ENCODE measurements around the gene NRXN3.

Gene NRXN3

DNA sequence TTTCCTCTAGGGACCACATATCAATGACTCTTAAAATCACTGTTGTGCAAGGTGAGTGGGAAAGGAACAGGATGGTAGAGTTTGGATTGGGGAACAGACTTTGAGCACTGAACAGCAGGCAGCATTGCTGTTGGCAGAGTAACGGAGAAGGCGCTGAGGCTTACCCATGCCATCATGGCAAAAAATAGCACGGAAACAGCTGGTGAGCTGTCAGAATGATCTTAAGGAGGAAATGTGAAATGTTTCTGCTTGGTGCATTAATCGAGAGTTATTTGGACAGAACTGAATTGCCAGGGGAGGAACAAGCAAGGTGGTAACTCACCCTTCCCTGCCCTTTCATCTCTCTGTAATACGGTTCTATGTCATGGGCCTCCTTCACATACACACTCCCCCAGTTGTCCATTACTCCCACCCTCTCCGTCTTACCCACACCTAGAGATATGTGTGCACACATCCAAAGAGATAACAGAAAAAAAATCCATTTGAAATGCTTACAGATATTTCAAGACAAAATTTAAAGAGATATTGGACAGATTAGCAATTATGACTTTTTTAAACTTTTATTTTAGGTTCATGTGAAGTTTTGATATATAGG is 1468.6 kb downstream of the NRXN3 start:
- Mint-ChIP-seq H3K27me3 (no peaks in the 10 kb centered on the region), H3K4me3 (no peak overlapping the region)

DNA sequence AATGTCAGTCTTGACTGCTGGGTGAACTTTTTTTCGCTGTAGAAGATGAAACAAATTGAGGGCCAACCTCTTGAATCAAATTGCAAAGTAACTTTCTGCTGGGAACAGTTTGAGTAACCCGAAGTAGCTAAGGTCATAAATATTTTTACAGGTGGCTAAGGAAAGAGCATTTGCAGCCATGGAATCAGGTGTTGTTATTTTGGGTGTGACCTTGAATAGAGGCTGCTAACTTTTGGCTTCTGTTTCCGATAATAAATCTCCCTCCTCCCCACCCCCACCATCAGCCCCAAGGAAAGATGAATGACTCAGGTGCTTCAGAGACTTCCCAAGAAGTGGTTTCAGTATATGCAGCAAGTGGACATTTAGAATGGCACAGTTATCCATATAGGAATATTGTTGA is 1469.4 kb downstream of the NRXN3 start:
- Mint-ChIP-seq H3K9me3 (peaks cover 3% of the 10 kb centered on the region), H3K27ac (no peak overlapping the region), H3K4me1 (ENCODE audit: low read depth) (no peaks in the 10 kb centered on the region), H3K27me3 (no peaks in the 10 kb centered on the region), H3K4me3 (no peak overlapping the region), H3K36me3 (ENCODE audit: low read depth) (no peaks in the 10 kb centered on the region)

More for the DNA sequence above, 1468.6 kb downstream of the NRXN3 start:
- no peaks in the 10 kb centered on the region for H3K4me1 Mint-ChIP-seq (ENCODE audit: low read depth)
- no peak overlapping the region for H3K27ac Mint-ChIP-seq
- H3K9me3 Mint-ChIP-seq = peaks cover 7% of the 10 kb centered on the region
- no peaks in the 10 kb centered on the region for H3K36me3 Mint-ChIP-seq (ENCODE audit: low read depth)

DNA sequence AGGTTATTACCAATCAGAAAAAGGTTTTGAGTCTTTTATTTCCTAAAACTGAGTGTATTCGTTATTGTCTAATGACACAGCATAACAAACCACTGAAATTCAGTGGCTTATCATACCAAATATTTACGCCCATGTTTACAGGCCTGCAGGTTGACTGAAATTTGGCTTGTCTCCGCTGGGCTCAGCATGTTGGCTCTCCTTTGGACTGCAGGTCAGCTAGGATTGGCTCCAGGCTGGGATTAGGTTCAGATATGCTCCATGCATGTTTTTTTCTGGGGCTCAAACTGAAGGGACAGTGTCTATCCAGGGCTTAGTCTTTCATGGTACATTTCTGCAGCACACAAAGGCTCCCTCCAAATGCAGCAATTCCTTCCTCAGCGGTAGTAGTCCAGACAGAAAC is 1471.2 kb downstream of the NRXN3 start:
- no peak overlapping the region for H3K4me3 Mint-ChIP-seq
- no peaks in the 10 kb centered on the region for H3K27me3 Mint-ChIP-seq
- no peak overlapping the region for H3K27ac Mint-ChIP-seq
- H3K9me3 Mint-ChIP-seq = peaks cover 3% of the 10 kb centered on the region
- H3K36me3 Mint-ChIP-seq (ENCODE audit: low read depth) = no peaks in the 10 kb centered on the region
- H3K4me1 Mint-ChIP-seq (ENCODE audit: low read depth) = no peaks in the 10 kb centered on the region

DNA sequence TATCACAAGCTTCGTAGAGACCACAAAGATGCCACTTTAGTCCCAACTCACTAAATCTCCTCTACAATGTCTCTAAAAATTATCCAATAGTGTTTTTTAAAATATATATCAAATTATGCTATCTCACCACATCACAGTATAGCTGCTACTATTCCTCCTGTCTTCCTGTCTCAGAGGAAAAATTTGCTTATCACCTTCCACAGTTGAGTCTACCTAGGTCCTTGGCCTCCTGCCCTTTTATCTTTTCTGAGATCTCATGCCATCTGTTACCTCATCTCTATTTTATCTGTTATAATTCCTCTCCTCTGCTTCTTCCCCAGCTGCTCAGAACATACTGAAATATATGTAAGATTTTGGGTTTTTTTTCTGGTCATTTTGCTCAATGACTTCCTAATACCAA is 1473.0 kb downstream of the NRXN3 start:
- Mint-ChIP-seq H3K4me3 (no peak overlapping the region), H3K9me3 (peaks cover under 1% of the 10 kb centered on the region), H3K27ac (no peak overlapping the region), H3K27me3 (no peaks in the 10 kb centered on the region), H3K36me3 (ENCODE audit: low read depth) (no peaks in the 10 kb centered on the region), H3K4me1 (ENCODE audit: low read depth) (no peaks in the 10 kb centered on the region)

DNA sequence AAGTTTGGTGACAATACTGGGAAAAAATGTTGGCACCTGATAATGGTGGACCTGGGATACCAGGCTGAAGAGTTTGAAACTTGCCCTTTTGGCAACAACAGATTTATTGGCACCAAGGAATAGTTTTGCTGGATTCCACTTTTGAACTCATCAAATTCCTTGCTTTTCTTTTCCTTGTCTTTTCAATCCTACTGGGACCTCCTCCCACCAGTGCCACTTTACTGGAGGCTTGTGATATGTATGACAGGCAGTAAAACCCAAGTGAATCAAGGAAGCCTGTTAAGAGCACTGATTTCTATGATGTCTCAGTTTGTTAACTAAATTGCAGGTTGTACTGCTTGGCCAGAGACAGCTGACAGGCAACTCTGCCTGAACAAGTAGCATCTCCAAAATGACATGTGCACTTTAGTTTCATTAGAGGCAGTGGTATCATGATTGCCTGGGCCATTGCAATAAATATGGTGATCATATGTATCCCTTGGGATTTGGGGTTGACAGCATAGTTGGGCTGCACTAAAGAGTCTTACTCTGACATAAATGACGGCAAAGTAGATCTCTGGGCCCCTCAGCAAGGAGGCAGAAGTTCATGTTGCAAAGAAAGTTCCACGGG is 1475.7 kb downstream of the NRXN3 start:
- H3K27ac Mint-ChIP-seq = no peak overlapping the region
- no peaks in the 10 kb centered on the region for H3K4me1 Mint-ChIP-seq (ENCODE audit: low read depth)
- no peaks in the 10 kb centered on the region for H3K27me3 Mint-ChIP-seq
- no peaks in the 10 kb centered on the region for H3K36me3 Mint-ChIP-seq (ENCODE audit: low read depth)
- H3K9me3 Mint-ChIP-seq = no peaks in the 10 kb centered on the region
- no peak overlapping the region for H3K4me3 Mint-ChIP-seq

DNA sequence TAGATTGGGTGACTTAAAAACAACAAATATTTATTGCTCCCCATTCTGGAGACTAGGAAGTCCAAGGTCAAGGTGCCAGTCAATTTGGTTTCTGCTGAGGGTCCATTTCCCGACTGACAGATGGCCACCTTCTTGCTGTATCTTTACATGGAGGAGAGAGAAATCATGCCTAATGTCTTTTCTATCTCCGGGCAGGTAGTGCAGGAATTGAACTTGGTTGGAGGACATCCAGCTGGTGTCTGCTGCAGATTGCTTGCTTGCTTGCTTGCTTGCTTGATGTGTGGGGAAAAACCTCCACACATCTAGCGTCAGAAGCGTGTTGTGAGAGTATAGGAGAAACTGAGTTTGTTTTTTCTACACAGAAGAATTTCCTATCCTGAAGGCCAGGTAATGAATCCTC is 1479.7 kb downstream of the NRXN3 start:
- no peaks in the 10 kb centered on the region for H3K4me1 Mint-ChIP-seq (ENCODE audit: low read depth)
- no peaks in the 10 kb centered on the region for H3K36me3 Mint-ChIP-seq (ENCODE audit: low read depth)
- no peak overlapping the region for H3K27ac Mint-ChIP-seq
- H3K4me3 Mint-ChIP-seq = no peak overlapping the region
- no peaks in the 10 kb centered on the region for H3K9me3 Mint-ChIP-seq
- H3K27me3 Mint-ChIP-seq = no peaks in the 10 kb centered on the region

DNA sequence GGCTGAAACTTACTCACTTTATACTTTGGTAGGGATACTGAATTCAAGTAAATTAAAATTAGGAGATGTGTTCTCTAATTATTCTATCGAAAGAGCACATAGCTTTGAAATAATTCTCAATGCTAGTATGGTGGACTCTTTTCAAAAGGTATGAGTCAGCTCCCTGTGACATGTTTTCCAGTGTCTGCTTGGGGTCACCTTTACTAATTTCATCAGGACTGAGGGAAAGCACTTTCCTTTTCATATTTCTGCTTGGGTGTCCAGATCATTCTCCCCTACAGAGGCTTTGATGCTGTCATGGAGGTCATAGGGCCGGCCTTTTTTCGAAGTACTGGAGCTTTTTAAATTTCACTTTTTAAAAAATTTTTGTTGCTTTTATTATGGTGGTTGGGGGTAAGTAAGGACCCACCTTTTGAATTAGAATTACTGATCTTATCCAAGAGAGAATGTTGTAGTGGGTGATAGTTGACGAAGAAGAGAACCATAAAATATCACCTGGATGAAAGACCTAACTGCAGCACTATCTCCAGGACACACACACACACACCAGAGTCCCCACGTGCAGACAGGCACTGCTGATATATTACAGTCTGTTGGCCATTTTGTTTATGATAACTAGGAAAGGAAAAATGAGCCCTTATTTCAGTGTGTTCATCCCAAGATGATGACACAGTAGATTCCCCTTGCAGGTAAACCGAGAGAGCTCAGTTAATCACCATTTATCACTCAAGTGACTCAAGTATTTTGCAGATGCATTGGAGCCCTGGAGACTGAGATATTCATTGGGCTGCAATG is 1482.5 kb downstream of the NRXN3 start:
- peaks cover 4% of the 10 kb centered on the region for H3K9me3 Mint-ChIP-seq
- H3K27ac Mint-ChIP-seq = no peak overlapping the region
- no peaks in the 10 kb centered on the region for H3K4me1 Mint-ChIP-seq (ENCODE audit: low read depth)
- H3K4me3 Mint-ChIP-seq = no peak overlapping the region
- no peaks in the 10 kb centered on the region for H3K27me3 Mint-ChIP-seq
- H3K36me3 Mint-ChIP-seq (ENCODE audit: low read depth) = no peaks in the 10 kb centered on the region

DNA sequence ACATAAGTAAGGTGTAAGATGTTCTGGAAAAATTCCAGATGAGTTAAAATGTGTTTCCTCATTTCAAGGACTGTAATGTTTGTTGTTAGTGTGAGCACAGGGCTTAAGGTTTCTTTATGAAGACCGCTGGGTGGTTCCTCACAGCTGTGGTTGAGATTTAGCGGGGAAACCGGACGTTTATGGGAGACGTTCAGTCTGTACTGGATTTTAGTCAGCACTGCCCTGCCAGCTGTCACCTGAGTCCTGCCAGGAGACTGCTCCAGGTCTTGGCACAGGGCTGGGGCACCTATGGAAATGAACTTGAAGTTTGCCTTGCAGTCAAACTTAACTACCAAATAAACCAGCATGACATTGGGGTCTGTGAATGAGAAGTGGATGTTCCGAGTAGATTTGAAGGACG is 1485.9 kb downstream of the NRXN3 start:
- Mint-ChIP-seq H3K27ac (no peak overlapping the region), H3K9me3 (peaks cover 4% of the 10 kb centered on the region), H3K36me3 (ENCODE audit: low read depth) (no peaks in the 10 kb centered on the region), H3K27me3 (no peaks in the 10 kb centered on the region), H3K4me1 (ENCODE audit: low read depth) (no peaks in the 10 kb centered on the region), H3K4me3 (no peak overlapping the region)

DNA sequence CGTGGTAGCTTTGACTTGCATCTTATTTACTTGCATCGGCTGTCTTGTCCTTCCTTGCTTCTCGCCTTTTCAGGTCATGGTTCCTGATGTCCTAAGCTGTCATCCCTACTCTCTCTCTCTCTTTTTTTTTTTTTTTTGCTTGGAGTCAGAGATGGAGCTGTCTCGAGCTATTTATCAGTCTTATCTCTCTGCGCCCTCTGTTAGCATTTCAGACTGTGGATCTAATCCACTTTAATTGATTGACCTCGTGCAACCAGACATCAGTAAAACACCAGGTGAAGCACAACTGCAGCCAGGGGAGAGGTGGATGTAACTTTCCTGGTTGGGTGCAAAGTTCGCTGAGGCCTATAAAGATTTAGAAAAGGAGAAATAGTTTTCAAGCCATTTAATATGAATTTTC is 1486.3 kb downstream of the NRXN3 start:
- H3K9me3 Mint-ChIP-seq = peaks cover 4% of the 10 kb centered on the region
- no peak overlapping the region for H3K4me3 Mint-ChIP-seq
- H3K27me3 Mint-ChIP-seq = no peaks in the 10 kb centered on the region
- no peak overlapping the region for H3K27ac Mint-ChIP-seq
- H3K4me1 Mint-ChIP-seq (ENCODE audit: low read depth) = no peaks in the 10 kb centered on the region
- H3K36me3 Mint-ChIP-seq (ENCODE audit: low read depth) = no peaks in the 10 kb centered on the region

DNA sequence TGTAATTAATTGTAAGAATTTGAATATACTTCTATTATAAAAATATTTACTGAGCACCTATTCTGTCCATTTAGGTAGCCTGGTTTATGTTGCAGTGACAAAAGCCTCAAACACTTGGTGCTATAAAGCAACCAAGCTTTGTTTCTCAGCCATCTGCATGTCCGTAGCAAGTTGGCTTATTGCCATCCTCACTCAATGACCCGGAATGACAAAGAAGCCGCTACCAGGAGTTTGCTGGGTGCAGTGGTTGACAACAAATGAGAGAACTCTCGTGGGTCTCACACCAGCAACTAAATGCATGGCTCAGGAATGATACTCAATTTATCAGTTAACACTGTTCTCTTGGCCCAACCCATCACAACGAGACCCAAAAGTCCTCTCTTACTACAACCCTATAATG is 1488.0 kb downstream of the NRXN3 start:
- H3K4me3 Mint-ChIP-seq = no peak overlapping the region
- no peaks in the 10 kb centered on the region for H3K36me3 Mint-ChIP-seq (ENCODE audit: low read depth)
- no peaks in the 10 kb centered on the region for H3K4me1 Mint-ChIP-seq (ENCODE audit: low read depth)
- no peaks in the 10 kb centered on the region for H3K27me3 Mint-ChIP-seq
- H3K9me3 Mint-ChIP-seq = peaks cover 10% of the 10 kb centered on the region
- no peak overlapping the region for H3K27ac Mint-ChIP-seq

DNA sequence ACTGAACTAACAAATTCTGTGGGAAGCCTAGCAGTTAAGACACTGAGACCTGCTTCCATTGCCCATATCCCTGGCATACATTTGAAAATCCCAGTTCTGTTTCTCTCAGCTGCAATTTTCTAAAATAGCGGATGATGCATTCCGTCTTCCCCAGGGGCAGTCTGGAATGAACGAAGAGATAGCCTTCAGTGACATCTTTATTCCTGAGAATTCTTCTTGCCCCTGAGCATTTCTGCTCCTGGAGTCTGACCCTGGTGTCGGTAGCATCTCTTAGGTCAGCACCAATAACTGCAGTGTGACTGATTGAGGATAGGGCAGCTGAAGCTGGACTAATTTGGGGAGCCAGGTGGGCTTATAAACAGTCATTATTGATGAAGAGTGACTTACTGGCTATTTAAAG is 1488.6 kb downstream of the NRXN3 start:
- H3K4me1 Mint-ChIP-seq (ENCODE audit: low read depth) = no peaks in the 10 kb centered on the region
- no peaks in the 10 kb centered on the region for H3K36me3 Mint-ChIP-seq (ENCODE audit: low read depth)
- H3K27ac Mint-ChIP-seq = no peak overlapping the region
- no peak overlapping the region for H3K4me3 Mint-ChIP-seq
- H3K9me3 Mint-ChIP-seq = peaks cover 10% of the 10 kb centered on the region
- no peaks in the 10 kb centered on the region for H3K27me3 Mint-ChIP-seq

DNA sequence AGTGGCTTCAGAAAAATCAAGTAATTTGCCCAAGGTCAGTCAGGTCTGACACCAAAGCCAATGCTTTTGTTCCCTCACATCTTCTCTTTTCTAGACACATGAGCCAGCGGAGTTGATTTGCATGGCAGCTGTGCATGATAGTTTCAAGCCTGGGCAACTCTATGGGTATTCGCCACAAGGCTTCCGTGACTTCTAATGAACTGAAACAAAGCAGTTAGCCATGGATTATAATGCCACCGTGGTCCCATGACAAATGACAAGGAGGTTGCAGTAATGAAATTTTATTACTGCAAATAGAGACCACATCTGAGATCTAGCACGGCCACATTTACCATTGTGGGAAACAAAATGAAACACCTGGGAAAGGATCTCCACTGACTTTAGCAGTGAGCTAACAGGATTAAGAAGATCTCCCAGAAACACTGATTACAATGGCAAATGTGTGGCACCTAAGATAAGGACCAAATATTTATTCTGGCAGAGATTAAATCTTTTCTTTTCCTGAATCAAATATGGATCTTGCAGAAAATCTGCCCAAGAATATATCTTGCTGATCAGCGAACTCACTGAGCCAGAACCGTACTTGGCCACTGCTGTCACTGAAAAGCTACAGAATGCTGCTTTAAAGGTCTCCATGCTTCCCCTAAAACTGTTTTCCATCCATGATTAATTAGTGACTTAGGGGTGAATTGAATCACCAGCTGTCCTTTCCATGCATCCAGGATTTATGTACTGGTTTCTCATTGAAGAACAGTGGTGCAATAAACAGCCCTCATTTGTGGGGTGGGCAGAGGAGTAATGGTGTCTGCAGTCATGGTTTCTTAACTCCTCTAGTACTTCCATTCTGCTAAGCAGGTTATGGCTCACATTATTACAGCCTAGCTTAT is 1490.1 kb downstream of the NRXN3 start:
- H3K27ac Mint-ChIP-seq = no peak overlapping the region
- H3K9me3 Mint-ChIP-seq = peaks cover 7% of the 10 kb centered on the region
- H3K4me3 Mint-ChIP-seq = no peak overlapping the region
- H3K36me3 Mint-ChIP-seq (ENCODE audit: low read depth) = no peaks in the 10 kb centered on the region
- H3K27me3 Mint-ChIP-seq = no peaks in the 10 kb centered on the region
- no peaks in the 10 kb centered on the region for H3K4me1 Mint-ChIP-seq (ENCODE audit: low read depth)

DNA sequence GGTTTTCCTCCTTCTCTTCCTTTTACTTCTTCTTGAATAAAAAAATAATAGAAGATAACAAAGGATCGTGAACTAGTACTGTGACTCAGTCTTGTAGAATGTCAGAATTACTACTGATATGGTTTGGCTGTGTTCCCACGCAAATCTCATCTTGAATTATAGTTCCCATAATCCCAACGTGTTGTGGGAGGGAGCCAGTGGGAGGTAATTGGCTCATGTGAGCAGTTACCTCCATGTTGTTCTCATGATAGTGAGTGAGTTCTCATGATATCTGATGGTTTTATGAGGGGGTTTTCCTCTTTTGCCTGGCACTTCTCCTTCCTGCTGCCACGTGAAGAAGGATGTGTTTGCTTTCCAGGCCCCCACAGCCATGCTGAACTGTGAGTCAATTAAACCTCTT is 1491.6 kb downstream of the NRXN3 start:
- peaks cover 10% of the 10 kb centered on the region for H3K9me3 Mint-ChIP-seq
- H3K36me3 Mint-ChIP-seq (ENCODE audit: low read depth) = no peaks in the 10 kb centered on the region
- H3K4me1 Mint-ChIP-seq (ENCODE audit: low read depth) = no peaks in the 10 kb centered on the region
- no peak overlapping the region for H3K4me3 Mint-ChIP-seq
- no peaks in the 10 kb centered on the region for H3K27me3 Mint-ChIP-seq
- no peak overlapping the region for H3K27ac Mint-ChIP-seq

DNA sequence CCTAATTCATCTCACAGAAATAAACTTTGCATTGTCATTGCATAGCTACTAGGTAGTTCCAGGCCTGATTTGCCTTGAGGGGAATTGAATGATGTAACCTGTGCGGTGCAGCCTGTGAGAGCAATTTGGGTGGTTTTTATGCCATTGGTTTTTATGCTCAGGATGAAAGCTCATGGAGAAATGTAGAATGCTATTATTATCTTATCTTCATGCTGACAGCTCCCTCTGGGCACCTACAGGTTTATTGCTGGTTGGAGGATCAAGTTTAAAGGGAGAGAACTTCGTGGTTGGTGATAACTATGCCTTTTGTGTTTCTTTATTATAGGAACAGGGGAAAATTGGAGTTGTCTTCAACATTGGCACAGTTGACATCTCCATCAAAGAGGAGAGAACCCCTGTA is 1493.3 kb downstream of the NRXN3 start:
- Mint-ChIP-seq H3K36me3 (ENCODE audit: low read depth) (no peaks in the 10 kb centered on the region), H3K9me3 (peaks cover 10% of the 10 kb centered on the region), H3K27ac (no peak overlapping the region), H3K27me3 (no peaks in the 10 kb centered on the region), H3K4me1 (ENCODE audit: low read depth) (no peaks in the 10 kb centered on the region), H3K4me3 (no peak overlapping the region)

DNA sequence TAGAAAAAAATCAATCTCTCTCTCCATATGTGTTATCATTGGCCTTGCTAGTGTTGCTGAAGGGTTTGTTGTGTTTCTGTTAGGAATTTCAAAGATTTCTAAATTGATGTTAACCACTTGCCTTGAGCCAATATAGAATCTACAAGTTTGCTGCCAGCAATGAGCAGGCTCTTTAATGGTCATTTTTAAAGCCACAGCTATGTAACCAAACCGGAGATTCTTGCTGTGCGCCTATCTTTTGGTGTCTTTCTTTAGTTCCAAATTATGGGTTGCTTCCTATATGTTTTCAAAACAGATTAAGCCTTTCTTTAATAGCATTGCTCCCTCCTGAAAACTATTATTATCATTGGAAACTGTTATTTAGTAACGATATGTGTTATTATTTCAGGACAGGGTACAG is 1495.4 kb downstream of the NRXN3 start:
- Mint-ChIP-seq H3K27ac (no peak overlapping the region), H3K27me3 (no peaks in the 10 kb centered on the region), H3K36me3 (ENCODE audit: low read depth) (no peaks in the 10 kb centered on the region), H3K9me3 (peaks cover 10% of the 10 kb centered on the region), H3K4me1 (ENCODE audit: low read depth) (no peaks in the 10 kb centered on the region), H3K4me3 (no peak overlapping the region)
